PC-9 (cell line): ENCODE measurements around the gene SCRN2.

Source experiments
- CTCF ChIP-seq: fragments of 200-600 bp; sonication (generic); conservative IDR thresholded peaks from 2 replicates; pipeline ENCODE4 v1.6.1; 2017; ENCODE audit warnings: mixed run types, antibody characterized with exemption, mild to moderate bottlenecking, moderate library complexity
- EZH2 ChIP-seq: fragments of 200-600 bp; sonication (generic); IDR thresholded peaks from 2 replicates; pipeline ENCODE4 v1.8.0; 2017; ENCODE audit warnings: antibody characterized with exemption, low read depth

DNA sequence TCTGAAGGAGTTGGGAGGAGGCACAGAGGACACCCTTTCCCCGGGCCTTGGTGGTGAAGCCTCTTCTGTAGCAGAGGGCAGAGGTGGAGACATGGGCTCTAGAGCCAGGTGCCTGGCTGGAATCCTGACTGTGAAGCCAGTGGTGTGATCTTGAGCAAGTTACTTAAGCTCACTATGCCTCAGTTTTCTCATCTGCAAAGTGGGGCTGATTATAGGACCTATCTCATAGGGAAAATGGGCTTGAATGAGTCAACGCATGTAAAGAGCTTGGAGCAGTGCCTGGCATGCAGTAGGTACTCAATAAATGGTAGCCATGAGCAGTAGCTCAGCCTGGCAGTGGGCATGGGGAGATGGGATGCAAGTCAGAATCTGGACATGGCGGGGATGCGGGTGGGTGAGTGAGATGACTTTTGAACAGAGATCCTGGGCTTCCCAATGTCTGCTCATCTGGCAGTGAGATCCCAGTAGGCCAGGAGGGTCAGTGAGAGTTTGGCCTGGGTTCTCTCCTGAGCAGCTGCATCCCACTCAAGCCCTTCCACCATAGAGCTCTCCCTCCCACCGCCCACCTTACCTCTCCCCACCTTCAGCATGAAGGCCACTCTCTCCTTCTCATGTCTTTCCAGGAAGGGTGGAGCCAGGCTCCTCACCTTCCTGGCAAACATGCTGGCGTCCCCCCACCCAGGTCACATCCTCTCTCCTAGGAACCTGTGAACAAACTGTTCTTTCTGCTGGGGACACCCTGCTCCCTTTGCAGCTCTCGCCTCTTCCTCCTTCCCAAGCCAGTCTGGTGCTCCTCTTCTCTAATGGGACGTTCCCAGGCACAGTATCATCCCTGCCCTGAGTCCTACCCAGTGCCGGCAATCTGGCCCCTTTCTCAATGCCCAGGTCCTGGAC, 41.9 kb upstream of the SCRN2 start:
- TF ChIP-seq CTCF = no peak
- TF ChIP-seq EZH2 = no peak
